Stimulated activated CD4-positive, alpha-beta T cell treated with anti-CD3 and anti-CD28 coated beads, Interleukin-15, amount 100 ng/mL, for 1 hour (primary cell): ENCODE data around the gene BBX.

Source experiments
- DNase-seq, 2 donors: peaks; one replicate each; pipeline ENCODE4 v3.0.0-alpha.2; 2020; ENCODE audit warnings: low read depth in 1 of 2, low spot score in 1 of 2

The BBX gene

DNA sequence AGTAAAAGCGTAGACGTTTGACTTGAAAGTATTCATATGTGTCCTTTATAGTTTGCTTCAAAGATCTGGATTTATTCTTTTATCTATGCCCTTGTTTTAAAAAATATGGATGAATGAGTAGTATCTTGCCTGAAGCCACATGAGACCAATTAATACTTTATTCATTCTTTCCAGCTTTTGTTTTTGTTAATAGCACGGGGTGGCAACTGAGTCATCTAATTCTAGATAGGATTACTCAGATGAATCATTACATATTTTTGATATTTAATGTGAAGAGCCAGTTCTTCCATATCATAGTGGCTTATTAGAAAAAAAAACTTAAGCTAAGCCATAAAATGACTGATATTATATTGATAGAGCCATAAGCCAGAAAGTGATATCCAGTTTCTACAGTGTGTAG, 121.9 kb downstream of the BBX start:
- DNase-seq = no peak

DNA sequence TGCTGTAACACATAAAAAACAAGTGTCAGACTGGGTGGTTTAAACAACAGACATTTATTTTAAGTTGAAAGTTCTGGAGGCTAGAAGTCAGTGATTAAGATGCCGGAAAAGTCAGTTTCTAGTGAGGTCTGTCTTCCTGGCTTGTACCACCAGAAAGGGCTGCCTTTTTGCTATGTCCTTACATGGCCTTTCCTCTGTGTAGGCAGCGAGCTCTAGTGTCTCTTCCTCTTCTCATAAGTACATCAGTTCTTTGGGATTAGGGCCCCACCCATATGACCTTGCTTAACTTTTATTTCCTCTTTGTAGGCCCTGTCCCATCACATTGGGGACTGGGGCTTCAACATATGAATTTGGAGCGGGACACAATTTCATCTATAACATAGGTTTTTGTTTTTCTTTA, 128.0 kb downstream of the BBX start:
- no peak for DNase-seq

DNA sequence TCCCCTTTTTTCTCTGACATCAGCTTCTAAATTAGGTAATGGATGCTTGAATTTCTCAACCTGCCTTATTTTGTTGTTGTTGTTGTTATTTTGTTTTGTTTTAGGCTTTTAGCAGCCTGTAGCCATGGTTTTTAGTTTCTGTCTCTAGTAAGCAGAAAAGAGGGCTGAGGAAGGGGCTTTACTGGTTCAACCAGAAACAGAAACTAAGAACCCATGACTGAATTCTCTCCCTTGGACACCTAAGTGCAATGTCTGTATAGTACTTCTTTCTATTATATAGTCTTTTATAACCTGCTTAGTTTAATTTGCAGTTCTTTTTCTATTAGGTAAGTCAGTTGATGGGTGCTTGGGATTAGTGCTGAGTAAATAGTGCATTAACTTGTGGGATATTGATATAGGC, 129.0 kb downstream of the BBX start:
- no peak for DNase-seq

DNA sequence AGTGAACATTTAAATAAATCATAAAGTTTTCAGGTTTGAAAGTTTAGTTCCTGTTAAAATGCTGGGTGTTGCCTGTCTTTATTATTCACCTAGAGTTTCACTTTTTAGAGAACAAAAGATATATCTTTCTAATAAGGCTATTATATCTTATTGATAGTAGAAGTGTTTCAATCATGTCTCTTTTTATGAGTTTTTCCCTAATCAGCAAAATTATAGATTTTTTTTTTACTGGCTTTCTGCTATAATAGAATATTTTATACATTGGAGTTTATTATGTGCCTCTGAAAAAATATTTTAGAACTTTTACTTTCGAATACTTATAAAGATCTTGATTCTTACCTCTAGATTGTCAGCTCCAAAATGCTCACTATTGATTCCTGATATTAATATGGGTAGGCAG, 131.5 kb downstream of the BBX start:
- no peak for DNase-seq

DNA sequence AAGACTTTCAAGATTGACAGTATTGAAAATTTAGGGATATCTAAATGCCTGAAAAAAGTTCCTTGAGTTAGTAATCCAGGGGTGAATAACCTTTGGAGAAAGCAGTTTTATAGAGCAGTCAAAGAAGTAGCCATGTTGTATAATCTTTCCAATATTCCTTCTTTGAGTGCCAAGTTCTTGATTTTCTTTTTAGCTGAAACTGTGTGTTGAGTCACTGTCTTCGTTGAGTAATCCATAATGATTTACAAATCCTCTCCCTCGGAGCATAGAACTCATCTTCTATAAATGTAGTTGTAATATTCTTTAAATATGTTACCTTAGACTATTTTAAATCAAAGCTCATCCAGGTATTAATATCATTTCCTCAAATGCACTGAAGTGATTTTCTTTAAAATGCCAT, 135.2 kb downstream of the BBX start:
- no peak for DNase-seq

DNA sequence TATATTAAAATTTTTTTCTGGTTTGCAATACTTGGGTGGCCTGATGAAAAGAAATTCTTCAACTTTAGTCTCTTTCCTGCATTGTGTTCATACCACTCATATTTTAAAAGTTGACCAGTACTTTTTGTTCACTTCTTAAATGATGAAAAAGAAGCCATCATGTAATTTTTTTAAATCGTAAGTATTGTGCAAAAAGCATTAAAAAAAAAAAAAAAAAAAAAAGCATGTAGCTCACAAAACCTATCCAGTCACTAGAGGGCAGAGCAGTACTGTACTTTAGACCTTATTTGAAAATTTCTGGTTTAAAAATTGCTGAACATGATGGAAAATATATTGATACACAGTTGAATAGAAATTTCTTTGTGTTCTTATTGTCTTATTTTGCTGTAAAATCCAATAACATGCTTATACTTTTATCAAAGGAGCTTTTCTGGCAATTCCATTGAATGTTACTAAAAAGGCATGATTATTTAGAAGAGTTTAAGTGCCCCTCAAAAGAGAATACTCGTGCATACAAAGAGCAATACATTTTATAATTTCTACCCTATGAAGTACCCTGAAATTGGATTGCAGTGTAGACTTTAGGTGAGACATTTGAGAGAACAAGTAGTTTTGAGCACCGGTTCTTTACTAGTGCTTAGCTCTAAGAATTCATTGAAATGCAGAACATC, 137.7 kb downstream of the BBX start:
- no peak for DNase-seq

DNA sequence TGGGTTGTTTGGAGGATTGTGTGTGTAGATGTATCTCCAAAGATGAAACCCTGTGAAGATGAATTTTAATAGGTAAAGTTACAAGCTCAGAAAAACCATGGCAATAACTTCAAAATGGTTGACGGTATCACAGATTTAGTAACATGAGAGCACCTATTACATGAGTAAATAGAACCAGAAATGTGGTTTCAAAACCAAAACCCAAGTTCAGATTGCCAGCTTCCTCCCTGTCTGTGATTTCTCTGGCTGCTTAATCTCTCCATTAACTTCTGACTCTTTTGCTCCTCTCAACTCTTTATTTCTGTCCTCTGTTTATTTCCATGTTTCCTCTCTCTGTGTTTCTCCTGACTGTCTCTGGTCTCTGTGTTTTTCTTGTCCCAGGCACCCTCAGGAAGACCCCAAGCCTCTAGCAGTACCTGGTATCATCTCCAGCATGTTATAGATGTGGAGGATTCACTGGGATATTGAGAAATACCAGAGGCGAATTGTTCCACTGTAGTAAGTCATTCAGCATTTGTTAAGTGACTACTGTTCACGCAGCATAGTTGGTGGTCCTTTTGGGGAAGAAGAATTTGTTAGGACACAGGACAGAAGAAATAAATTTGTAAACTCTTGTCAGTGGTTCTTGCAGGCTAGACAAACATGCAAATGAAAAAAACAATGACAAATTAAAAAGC, 138.8 kb downstream of the BBX start:
- DNase-seq = no peak

DNA sequence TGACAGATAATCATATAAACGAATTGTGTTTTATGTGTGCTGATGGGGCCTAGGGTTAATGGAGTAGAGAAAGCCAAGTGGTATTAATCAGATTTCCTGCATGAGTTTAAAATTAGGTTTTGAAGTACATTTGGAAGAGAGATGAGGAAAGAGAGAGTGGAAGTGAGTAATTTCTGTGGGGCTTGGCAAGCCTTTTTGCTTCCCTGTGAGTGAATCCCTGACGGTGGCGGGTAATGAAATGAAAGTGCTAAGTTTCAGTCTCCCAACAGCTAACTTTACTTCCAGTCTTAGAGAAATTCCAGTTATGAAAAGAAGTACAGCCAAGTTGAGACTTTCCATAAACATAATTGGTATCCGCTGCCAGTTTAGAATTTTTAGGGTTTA, 139.4 kb downstream of the BBX start:
- no peak for DNase-seq

DNA sequence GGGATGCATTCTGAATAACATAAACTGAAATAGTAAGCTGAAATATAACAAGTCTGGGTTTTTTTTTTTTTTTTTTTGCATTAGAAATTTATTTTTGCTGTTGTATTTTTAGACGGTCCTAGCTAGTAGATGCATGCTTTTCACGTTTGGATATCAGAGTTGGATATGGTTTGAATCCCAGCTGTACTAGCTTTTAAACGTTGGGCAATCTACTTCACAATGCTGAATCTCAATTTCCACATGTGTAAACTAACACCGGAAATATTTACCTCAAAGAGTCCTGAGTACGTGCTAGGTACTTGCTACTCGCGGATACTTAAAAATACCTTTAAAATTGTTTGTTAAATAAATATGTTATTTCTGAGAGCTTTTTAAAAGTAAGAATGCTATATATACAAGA, 139.8 kb downstream of the BBX start:
- DNase-seq = no peak

DNA sequence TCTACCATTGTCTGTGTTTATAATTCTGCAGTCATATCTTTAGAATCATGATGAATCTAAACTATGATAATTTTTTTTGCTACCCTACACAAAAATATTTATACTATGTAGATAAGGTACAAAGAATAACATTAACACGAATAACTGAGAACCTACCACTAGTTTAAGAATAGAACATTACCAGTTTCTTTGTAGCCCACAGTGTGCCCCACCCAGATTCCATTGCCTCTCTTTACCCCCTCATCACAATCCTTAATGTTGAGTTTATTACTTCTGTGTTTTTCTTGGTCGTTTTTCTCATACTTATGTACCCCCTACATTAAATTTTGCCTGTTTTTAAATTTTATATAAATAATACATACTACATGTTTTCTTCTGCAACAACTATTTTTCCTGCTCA, 140.5 kb downstream of the BBX start:
- DNase-seq = no peak

DNA sequence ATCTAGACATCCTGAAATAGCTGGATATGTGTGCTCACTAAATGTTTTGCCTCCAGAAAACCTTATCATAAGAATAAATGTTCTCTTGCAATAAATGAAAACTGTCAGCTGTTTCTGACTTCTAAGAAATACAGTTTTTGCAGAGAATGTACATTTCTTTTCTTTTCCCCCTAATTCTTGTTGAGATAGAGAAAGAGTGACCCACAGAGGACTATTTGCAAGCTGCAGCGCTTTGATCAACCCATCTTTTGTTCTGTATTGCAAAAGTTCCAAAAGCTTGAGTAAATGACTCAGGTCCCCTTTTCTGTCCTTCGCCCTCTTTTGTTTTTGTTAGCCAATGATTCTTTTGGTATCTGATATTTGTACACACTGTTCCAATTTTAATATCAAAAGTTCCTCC, 141.9 kb downstream of the BBX start:
- DNase-seq = no peak

DNA sequence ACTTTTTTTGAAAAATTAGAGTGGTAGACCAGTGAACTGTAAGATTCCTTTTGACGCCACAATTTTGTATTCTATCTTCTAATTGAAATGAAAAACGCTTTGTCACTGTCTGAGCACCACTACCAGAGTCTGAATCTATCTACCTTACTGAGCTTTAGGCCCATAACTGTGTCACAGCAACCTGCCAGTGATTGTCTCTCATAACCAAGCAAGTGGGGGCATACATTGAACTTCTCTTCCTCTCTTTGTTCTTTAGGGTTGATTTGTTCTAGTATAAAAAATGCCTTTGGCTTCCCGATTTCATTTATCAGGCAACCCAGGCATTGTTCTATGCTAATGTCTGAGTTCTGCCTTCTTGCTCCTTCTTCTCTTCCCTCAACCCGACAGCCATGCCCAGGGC, 142.6 kb downstream of the BBX start:
- no peak for DNase-seq

DNA sequence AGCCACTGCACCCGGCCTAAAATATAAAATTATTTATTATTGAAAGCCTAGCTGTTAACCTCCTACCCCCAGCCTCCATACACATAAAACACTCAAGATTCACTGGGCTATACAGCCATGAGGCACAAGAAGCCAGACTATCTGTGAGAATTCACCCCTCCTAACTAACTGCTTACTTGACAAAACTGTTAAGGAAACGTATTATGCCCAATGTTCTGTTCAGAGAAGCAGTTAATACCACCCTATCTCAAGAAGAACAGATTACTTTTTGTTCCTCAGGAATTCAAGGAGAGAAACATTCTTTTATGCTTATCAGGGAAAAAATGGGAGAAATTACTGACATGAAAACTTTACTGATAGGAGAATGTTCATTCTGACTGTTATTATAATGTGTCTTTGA, 144.1 kb downstream of the BBX start:
- DNase-seq = no peak

DNA sequence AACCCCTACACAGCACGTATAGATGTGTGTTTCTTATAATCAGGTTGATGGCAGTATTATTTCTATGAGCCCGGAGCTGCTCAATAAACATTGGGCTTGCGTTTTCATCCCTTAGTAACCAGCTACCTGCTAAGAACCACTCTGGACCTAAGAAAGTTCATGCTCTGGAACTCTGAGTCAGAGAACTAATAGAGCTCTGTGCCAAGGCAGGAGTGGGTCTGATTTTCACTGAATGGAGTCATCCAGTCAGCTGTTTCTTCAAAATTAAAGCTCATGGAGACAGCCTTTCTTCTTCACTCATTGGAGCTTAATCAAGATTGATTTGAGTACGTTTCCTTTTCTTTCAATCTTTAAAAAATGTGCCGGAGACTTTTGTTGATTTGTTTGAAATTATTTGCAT, 145.7 kb downstream of the BBX start:
- no peak for DNase-seq

DNA sequence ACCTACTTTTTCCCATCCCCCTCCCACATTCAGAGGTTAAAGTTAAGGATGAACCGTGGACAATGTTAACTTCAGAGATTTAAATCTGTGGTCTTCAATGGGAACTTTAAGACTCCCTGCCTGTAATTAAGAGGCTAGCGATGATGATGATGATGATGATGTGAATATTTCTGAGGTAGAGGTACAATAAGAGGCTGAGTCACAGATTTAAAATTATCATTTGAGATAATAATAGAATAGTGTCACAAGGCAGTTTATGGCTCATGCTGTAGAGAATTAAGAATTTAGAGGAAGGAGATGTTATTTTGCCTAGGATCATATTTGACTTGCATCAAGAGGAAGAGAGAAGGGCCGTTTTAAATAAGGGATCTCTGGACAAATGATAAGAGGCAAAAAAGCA, 146.2 kb downstream of the BBX start:
- DNase-seq = no peak

DNA sequence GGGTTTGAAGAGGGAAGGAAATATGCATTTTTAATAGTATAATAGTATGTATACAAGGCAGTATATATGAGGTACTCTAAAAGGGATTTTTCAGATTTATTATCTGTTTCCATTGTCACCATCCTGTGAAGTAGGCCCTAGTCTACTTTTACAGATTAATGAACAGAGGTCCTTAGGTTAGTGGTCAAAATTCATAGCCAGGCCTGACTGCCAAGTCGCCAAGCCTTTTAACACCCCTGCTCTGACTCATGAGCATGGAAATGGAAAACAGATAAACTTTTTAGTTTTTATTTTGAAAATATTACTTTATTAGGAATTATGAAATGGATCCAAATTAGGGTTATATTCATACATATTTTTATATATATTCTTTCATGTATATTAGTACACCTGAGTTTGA, 146.9 kb downstream of the BBX start:
- DNase-seq = no peak

DNA sequence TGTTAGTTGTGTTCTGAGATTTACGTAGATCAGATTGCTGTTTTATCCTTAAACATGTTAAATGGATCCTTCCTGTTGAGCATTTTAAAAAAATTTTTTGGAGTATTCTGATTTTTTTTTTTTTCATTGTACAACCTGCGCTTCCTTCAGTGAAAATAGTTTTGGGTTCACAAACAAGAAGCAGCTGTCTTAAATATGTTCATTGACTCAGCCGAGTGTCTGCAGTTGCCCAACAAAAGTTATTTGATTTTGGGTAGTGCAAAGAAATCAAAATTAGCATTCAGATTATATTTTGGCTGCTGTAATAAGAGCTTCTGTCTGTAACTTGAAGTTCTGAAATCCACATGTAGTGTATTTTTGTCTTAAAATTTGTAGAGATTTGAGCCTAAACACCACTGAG, 148.2 kb downstream of the BBX start:
- DNase-seq = no peak

DNA sequence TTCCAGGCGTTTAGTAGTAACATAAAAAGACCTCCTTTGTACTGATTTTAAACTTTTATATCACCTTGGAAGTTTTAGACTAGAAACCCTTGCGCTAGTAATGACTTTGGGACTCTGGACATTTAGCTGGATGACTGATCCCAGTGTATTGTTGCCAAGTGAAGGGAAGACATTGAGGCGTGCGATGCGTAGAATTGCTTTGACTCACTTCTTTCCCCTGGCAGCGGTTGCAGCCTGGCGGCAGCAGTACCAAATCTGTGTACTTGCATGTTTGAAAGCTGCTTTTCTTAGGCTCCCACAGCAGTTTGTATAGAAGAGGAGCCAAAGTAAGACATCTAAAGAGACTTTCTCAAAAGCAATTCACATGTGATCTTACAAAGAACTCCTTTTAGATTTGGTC, 151.6 kb downstream of the BBX start:
- no peak for DNase-seq

DNA sequence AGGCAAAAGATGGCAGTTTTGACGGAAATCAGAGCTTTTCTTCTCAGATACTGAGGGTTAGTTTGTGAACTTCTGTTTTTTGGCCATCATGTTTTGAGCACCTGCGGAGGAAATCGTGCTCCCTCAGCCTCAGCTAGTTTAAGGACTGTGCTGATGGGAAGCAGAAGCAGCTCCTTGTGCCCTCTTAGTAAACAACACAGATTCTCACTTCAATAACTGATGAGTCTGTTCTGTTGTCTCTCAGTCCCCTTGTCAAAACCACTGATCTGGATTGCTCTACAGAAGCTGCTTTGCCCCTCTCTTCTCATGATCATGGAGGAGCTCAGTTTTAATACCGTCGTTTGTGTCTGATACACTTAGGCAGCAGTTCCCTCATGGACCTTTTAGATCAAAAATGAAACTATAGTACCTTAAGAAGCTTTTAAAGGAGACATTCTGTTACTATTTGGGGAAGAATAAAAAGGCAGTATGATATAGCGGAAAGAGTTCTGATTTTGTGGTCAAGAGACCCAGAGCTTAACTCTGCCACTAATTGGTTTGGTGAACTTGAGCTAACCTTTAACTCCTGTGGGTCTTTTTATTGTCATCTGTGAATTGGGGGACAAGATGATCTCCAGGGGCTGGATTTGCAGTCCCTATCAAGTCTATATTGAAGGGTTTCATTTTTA, 152.6 kb downstream of the BBX start:
- DNase-seq = no peak

DNA sequence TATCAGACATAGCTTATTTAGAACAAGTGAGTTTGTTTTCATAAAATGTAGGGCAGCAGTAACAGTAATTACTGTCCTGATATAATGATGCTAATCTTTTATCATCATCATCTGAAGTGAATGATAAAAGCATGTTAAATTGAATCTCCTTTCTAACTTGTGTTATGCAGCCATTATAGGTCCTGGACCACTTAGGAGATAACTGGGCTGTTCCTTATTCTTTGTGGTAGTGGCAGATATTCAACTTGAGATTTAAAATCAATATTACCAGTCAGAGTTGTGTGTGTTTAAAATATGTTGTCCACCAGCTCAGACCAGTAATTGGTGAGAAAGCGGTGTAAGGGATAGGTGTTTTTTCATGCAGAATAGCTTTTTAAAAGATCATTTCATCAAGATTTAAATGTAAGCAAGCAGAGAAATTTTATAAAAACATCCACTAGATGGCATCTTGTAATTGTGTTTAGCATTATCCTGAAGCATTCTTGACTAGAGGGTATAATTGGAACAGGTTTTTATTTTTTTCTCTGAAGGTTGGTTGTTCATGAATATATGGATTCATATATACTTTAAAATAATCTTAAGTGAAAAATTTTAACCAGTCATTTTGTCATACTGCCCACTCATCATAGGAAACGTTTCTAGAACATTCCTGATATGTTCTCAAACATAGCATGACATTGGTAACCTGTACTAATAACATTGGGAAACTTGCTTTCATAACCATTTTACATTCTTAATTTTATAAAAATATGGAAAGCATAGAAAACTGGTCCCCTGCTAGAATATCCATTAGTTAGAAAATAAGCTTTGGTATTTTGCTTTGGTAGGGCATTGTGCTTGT, 153.9 kb downstream of the BBX start:
- DNase-seq = no peak

DNA sequence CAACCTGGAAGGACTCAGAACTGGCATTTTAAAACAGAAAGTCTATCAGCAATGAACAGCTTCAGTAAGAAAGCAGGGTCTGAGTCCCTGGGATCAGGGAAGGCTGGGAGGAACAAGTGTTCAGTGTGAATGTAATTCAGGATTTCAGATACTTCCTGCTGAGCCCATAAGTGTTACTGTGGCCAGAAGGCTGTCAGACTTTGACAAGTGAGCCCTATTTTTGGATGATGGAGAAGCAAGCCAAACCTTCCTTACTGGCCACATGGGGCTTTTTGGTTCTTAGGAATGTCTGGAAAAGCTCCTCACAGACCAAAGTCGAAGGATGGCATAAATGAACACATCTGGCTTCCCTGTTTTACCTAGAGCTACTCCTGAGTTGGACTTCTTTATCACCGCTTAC, 157.2 kb downstream of the BBX start:
- DNase-seq = no peak

DNA sequence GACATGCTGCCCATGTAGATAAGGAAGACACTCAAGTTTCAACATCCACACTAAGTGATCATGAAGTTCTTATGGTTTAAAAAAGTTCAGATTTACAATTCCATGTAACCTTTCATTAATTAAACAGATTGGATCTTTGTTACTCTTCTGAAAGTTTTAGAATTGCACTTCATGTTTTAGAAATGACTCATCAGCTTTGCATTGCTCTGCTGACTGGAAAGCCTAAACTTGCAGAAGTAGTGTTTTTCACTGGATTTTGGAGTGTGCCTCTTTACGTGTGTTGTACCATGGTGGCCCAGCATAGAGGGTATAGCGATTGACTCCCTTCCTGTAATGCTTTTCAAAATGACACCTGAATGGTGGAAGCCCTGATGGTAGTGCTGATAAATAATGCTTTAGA, 157.9 kb downstream of the BBX start:
- DNase-seq = no peak
